ENCODE data around the gene MC3R.

DNA sequence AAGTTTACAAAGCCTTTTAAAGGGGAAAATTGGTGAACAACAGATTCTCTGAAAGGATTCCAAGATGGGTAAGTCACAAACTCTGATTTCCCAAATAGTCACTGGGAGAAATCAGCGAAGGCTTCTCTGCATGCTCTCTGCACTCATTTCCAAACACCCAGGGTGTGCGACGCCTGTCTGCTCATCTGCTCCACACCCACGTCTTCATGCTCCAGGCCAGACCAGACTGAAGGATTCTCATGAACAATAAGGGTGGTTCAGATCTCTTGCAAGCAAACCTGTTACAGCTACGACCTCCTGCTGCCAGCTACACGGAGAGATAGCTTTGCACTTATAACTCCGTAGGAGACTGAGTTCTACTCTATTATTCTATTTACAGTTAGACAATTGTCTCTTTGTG is 1.4 kb downstream of the MC3R start:
- TF ChIP-seq CTCF (IDR thresholded peaks at IDR 0.05) (no peak), POLR2A (IDR thresholded peaks at IDR 0.05) (no peak)
